ENCODE results near the gene TEP1. TPM values are rescaled to one million over a fixed set of nuclear protein-coding genes. Genes with fewer than 3 reads are reported as not detected.

Gene TEP1
- total RNA-seq, 4 donors from 2014 or later: 26.6 to 39.3 (median 29.7) TPM

DNA sequence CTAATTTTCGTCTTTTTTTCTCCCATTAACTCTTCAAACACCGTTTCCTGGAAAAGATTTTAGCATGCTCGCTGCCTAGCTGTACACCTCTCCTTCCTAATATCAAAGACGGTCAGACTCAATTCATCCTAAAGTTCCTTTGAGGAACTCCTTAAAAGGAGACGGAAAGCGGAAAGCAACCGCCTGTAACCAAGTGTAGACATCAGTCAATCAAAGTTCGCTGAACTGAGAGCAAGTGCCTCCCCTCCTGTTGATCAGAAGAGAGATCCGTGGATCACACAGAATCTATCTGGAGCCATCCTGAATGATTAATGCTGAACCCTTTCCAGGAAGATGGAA, 412 bp upstream of the TEP1 start:
- intact Hi-C loops (cut with DNase I): loop anchor here (5.0 to 10.0 kb wide), 2 partner anchors 51 to 194 kb away; partner anchors contain the start of genes PIP4P1 and PNP
- H3K27me3 ChIP-seq: no peaks in the 10 kb centered on the region
- H3K27ac ChIP-seq: peak overlapping the region; percentile 93 to 98 (median 94)
- DNase-seq: peak; percentile 12 to 13
- H3K9me3 ChIP-seq: no peaks in the 10 kb centered on the region
- TF ChIP-seq, protein P1, sequence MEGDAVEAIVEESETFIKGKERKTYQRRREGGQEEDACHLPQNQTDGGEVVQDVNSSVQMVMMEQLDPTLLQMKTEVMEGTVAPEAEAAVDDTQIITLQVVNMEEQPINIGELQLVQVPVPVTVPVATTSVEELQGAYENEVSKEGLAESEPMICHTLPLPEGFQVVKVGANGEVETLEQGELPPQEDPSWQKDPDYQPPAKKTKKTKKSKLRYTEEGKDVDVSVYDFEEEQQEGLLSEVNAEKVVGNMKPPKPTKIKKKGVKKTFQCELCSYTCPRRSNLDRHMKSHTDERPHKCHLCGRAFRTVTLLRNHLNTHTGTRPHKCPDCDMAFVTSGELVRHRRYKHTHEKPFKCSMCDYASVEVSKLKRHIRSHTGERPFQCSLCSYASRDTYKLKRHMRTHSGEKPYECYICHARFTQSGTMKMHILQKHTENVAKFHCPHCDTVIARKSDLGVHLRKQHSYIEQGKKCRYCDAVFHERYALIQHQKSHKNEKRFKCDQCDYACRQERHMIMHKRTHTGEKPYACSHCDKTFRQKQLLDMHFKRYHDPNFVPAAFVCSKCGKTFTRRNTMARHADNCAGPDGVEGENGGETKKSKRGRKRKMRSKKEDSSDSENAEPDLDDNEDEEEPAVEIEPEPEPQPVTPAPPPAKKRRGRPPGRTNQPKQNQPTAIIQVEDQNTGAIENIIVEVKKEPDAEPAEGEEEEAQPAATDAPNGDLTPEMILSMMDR (IDR thresholded peaks at IDR 0.05): no peak
- TF ChIP-seq POLR2A (IDR thresholded peaks at IDR 0.05): no peak
- H3K4me1 ChIP-seq: peaks cover 5 to 11% of the 10 kb centered on the region in 2 donors
- peak overlapping the region; percentile 1 to 76 (median 57) for H3K4me3 ChIP-seq (replicated peaks in 1 of 3)
- H3K36me3 ChIP-seq: no peaks in the 10 kb centered on the region
- WGBS, 2 donors: 1 to 4% methylated on average over 9 of the region's 9 CpGs

GRCh38 chr14:20412411-20412810, 890 bp downstream of the TEP1 start:
- DNase-seq: no peak
- no peak for TF ChIP-seq POLR2A (IDR thresholded peaks at IDR 0.05)
- TF ChIP-seq, protein P1 (IDR thresholded peaks at IDR 0.05): no peak
- Histone ChIP-seq H3K27me3 (no peaks in the 10 kb centered on the region), H3K4me1 (peaks cover under 1 to 11% of the 10 kb centered on the region in 2 donors), H3K4me3 (replicated peaks in 1 of 3) (peak overlapping the region in 2 of 3 donors; percentile 76 to 89), H3K9me3 (no peaks in the 10 kb centered on the region), H3K36me3 (peaks cover 9% of the 10 kb centered on the region in 2 donors), H3K27ac (peak overlapping the region; percentile 93 to 98 (median 94))
- intact Hi-C loops (cut with DNase I): loop anchor here (5.0 to 10.0 kb wide), 2 partner anchors 52 to 195 kb away; partner anchors contain the start of genes PIP4P1 and PNP
- WGBS, 2 donors: 10% methylated on average over 7 of the region's 7 CpGs

- Histone ChIP-seq H3K4me1 (peaks cover 0 to 5% of the 10 kb centered on the region in 2 donors), H3K9me3 (no peaks in the 10 kb centered on the region), H3K4me3 (replicated peaks in 1 of 3) (no peak overlapping the region), H3K36me3 (peaks cover 29 to 34% of the 10 kb centered on the region in 2 donors), H3K27me3 (no peaks in the 10 kb centered on the region), H3K27ac (no peak overlapping the region)
- intact Hi-C loops (cut with DNase I): no loop called here
- no peak for DNase-seq
- 86 to 91% methylated on average over 2 of the region's 2 CpGs for WGBS, 2 donors
- no peak for TF ChIP-seq POLR2A (IDR thresholded peaks at IDR 0.05)
- TF ChIP-seq, protein P1 (IDR thresholded peaks at IDR 0.05): no peak
Measured at GRCh38 chr14:20409226-20409625, 4.1 kb downstream of the TEP1 start.

DNA sequence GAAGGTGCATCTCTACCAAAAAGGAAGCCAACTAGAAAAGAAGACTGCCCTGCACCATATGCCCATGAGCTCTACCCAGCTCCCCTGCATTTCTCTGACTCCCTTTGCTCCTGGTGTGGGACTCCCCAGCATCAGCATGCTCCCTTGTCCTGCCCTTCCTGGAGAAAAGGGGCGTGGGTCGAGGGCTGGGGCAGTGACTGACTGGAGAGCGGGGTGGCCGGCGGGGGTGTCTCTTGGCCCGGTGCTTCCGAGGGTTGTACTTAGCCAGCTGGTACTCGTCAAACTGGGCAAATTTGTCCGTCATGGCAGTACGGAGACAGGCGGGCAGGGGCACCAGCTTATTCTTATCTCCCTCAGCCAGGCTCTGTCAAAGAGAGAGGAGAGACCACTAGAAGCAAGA, 9.8 kb downstream of the TEP1 start:
- no peak overlapping the region for H3K4me3 ChIP-seq (replicated peaks in 1 of 3)
- H3K4me1 ChIP-seq: peaks cover 0 to 7% of the 10 kb centered on the region in 2 donors
- intact Hi-C loops (cut with DNase I): no loop called here
- H3K36me3 ChIP-seq: peaks cover 64 to 66% of the 10 kb centered on the region in 2 donors
- no peak for DNase-seq
- H3K27me3 ChIP-seq: no peaks in the 10 kb centered on the region
- TF ChIP-seq, protein P1 (IDR thresholded peaks at IDR 0.05): no peak
- TF ChIP-seq POLR2A (IDR thresholded peaks at IDR 0.05): no peak
- WGBS, 2 donors: 95 to 97% methylated on average over 11 of the region's 11 CpGs
- H3K27ac ChIP-seq: no peak overlapping the region
- H3K9me3 ChIP-seq: no peaks in the 10 kb centered on the region

- DNase-seq: no peak
- Histone ChIP-seq H3K4me1 (peaks cover 0 to 7% of the 10 kb centered on the region in 2 donors), H3K9me3 (no peaks in the 10 kb centered on the region), H3K27me3 (no peaks in the 10 kb centered on the region), H3K27ac (peak overlapping the region in 1 of 3 donors; percentile 4), H3K36me3 (peaks cover 54 to 65% of the 10 kb centered on the region in 2 donors), H3K4me3 (replicated peaks in 1 of 3) (no peak overlapping the region)
- WGBS, 2 donors: 91 to 95% methylated on average over 10 of the region's 10 CpGs
- TF ChIP-seq POLR2A (IDR thresholded peaks at IDR 0.05): no peak
- TF ChIP-seq, protein P1 (IDR thresholded peaks at IDR 0.05): no peak
- intact Hi-C loops (cut with DNase I): no loop called here
Measured at GRCh38 chr14:20400965-20401593, 12.2 kb downstream of the TEP1 start.
